Sciatic nerve (tissue), 2 donors: ENCODE measurements around the gene NTM. TPM values are rescaled to one million over a fixed set of nuclear protein-coding genes. Genes with fewer than 3 reads are reported as not detected.

Experiments
- ATAC-seq: fragments of 200-7000 bp; cut with Tn5 transposase; one replicate; pipeline ENCODE4 v1.9.1; 2020; ENCODE audit warnings: mild to moderate bottlenecking, moderate library complexity
- DNase-seq: peaks from one replicate; pipeline ENCODE4 v3.0.0-alpha.2; 2020; ENCODE audit warnings: low spot score
- intact Hi-C: fragments of 100-400 bp; cut with DNase I; formaldehyde crosslinking; loops from one replicate; pipeline ENCODE4 v1.14.2; 2022
- total RNA-seq: library from RNA; stranded (reverse); fragmentation: NEBNext Ultra II Directional; extraction: Animal tissue kit (Norgen Biotek cat#: 25700); gene quantifications from one replicate; pipeline ENCODE4 v1.2.1, GENCODE V29; 2021
- donor health status: DM: no; HTN: no; CAD: no.
- donor health status: DM: no; HTN: no; CAD: no.

NTM gene
- total RNA-seq, 1 donor from 2014 or later = 19.5 TPM

DNA sequence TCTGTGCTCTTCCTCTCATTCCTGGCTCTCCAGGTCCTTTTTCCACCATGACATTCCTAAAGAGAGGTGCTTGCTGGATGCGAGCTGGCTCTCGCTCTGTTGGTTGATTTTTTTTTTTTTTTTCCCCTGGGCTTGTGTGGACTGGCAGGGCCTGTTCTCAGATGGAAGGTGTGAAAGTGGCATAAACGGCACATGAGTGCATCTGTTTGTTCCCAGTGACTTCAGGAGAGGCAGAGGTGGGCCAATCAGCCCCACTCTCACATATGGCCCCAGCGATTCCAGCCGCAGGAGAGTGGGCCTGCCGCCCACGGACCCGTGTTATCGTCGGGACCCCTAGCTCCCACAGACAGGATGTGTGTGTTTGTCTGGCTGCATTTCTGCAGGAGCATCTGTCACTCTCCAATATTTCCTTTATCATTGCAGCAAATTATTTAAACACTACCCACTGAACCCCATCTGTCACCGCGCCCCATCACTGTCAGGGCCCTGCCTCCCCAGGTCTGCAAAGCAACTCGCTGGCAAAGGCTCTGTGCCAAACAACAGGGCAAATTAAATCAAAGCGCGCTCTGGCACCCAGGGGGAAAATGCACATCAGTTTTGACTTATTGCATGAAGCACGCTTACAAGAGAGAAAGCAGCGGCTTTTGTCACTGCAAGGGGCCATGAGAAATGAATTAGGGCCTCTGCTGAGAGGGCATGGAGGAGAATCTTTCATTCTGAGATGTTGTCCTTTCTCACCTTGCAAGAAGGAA, 886.3 kb downstream of the NTM start:
- DNase-seq (no peak), ATAC-seq (no peak)
- intact Hi-C loops = no loop called here

DNA sequence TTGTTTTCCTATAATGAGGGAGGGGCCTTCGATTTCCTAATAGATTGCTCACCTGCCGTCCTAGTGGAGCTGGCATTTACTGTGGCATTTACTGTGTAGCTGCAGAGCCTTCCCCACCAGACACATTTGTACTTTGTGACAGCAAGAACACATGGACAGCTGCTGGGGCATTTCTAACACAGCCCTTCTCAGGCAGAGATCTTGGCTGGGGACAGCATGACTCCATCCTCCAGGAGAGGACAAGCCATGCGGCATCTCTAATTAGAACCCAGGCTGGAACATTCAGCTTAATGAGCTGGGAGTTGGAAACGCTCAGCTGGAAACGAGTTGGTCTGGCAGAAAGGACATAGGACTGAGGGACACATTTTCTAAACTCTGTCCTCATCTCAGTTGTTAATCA, 887.5 kb downstream of the NTM start:
- ATAC-seq (no peak), DNase-seq (no peak)
- intact Hi-C loops = no loop called here

DNA sequence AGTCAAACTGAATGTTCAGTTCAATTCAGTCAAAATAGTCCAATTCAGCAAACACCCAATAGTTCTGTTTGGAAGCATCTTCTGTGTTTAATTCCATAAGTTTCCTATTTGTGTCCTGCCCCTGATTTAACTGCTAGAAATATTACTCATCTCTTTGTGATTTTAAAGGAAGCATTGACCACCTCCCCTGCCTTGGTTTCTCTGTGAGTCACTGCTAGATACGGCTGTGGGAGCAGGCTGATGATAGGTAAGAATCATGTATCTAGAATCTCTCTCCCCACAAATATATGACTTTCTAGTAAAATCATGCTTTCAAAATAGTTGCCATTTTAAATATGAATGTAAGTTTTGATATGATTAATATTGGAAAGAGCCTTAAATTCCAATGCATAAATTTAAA, 888.5 kb downstream of the NTM start:
- ATAC-seq = no peak
- no peak for DNase-seq
- intact Hi-C loops = no loop called here

DNA sequence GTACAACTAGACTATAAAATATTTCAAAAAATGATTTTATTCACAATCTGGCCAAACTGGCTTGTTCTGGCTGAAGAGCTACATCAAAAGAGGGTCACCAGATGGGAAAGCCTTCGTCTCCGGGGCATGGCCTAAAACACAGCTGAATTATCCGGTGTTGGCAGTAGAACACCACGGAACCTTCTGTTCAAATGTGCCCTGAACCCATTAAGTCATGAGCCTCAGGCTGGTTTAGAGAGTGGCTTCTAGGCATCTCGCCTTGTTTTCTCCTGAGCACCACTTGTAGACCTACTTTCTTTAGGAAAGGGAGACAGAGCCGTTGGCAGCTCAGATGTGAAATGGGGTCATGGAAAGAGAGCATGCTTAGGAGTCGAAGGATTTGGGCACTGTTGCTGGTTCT, 890.2 kb downstream of the NTM start:
- no peak for ATAC-seq

DNA sequence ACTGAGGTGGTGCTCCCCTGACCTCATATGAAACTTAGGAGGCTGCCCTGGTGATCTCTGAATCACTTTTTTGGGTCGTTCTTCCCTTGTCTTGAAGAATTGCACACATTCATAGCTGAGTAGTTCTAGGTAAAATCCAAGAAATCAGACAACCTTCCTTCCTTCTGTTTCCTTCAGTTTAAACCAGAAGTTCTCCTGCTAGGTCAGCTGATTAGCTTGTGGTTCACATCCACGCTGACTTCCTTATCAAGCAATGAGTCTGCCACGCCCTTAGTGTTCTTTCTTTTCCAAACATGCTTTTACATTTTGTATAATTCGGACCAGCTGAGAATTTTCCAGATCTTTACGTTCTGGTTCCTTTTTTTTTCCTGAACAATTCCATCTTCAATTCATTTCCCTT, 892.8 kb downstream of the NTM start:
- DNase-seq (no peak), ATAC-seq (no peak)
- intact Hi-C loops = no loop called here

More for the DNA sequence above, 890.2 kb downstream of the NTM start:
- DNase-seq = no peak
- intact Hi-C loops = no loop called here

DNA sequence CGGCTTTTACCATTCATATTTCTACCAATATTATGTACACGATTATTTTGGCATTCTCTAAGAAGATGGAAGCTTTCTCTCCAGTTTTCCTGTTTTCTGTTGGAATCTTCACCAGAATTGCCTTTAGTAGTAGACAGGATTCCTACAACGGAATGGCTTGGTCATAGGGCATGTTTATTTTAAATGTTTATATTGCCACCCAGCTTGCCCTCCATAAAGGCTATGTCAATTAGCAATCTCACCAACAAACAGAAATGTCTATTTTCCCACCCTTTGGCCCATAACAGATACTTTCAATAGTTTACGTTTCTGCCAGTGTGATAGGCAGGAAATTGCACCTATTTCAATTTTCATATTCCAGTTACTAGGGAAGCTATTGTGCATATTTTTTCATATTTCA, 893.5 kb downstream of the NTM start:
- ATAC-seq (no peak), DNase-seq (no peak)
- intact Hi-C loops = no loop called here

DNA sequence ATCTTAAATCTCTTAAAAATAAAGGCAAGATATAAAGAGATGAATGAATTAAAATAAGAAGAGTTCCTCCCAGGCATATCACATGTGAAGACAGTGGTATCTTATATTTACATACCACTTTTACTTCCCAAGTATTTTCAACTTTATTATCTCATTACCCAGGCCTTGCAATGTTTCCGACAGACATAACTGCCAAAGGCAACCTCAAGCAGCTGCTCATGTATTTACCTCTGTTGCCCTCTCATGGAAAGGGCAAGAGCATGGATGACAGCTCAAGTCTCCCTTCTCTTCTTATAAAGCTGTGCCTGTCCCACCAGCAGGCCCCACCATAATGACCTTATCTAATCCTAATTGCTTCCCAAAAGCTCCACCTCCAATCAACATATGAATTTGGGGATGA, 894.2 kb downstream of the NTM start:
- DNase-seq (no peak), ATAC-seq (no peak)
- intact Hi-C loops = no loop called here

DNA sequence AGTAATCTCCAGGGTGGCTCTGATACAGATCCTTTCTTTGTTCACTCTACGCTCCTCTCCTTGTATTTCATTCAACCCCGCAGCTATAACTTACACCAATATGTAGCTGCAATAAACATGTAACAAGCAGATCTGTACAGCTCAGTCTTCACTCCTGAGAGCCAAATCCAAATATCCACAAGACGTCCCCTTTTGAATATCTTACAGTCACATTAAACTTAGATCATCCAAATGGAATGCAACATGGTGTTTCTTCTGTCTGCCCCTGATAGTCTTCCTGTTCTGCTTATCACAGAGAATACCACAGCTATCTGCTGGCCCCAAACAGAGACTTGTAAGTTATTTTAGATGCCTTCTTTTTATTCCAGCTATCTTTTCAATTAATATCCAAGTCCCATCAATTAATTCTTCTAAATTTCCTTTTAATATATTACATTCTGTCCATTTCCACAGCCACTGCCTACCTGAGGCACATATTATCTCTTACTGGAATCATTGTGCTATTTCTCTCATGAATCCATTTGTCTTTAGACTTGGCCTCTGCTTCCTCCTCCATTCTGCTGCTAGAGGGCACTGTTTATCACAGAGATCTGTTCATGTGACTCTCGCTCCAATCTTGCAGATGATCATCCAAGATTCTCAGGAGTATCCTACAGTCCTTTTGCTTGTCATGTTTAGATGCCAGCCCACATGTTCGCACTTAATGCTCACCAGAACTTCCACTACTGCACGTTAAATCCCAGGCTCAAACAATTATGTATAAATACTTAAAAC, 908.6 kb downstream of the NTM start:
- intact Hi-C loops = no loop called here
- ATAC-seq = no peak
- DNase-seq = no peak

DNA sequence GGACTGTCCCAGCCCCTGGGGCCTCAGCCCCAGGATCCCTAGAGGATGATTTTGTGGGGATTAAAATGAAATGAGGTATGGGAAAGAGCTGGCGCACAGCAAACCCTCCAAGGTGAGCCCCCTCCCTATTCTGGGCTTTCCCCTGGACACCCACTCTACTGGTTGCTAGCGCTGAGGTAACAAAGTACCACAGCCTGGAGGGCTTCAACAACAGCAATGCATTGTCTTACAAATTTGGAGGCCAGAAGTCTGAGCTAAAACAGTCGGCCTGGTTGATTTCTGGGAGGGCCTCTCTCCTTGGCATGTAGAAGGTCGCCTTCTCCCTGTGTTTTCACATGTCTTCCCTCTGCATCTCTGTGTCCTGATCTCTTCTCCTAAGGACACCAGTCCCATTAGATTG, 913.6 kb downstream of the NTM start:
- ATAC-seq (no peak), DNase-seq (no peak)
- intact Hi-C loops = no loop called here

DNA sequence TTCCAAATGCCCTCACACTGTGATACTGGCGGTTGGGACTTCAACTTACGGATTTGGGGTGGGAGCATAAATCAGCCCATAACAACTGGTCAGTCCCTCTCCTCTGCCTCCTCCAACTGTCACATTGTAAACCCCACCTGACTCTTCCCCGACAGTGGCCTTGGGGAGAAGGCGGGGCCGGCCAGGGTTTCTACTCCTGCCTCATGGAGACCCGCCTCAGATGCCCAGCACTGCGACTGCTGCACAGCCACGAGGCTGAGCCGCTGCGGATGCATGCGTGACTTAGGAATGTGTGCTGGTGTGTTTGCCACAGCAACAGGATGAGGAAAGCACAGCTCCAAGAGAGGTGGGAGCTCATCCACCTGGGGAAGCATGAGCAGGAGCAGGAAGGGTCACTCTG, 914.2 kb downstream of the NTM start:
- no peak for DNase-seq
- intact Hi-C loops = no loop called here
- no peak for ATAC-seq

DNA sequence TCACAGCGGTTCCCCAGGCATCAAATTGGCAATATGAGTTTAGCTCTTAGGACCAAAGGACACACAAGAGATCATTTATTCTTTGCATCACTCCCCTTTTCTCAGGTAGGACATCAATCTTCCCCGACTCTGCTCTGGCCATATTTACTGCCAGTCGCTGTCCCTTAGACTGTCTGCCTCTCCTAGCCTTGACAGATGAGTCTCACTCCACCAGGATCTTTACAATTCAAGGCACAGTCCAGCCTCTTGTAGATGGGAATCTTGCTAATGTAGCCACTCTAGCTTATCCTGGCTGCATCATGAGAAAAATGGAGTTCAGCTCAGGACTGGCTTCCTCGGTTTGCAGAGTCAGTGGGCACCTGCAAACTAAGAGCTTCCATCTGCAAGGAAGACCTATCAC, 915.2 kb downstream of the NTM start:
- intact Hi-C loops = no loop called here
- no peak for DNase-seq
- no peak for ATAC-seq

DNA sequence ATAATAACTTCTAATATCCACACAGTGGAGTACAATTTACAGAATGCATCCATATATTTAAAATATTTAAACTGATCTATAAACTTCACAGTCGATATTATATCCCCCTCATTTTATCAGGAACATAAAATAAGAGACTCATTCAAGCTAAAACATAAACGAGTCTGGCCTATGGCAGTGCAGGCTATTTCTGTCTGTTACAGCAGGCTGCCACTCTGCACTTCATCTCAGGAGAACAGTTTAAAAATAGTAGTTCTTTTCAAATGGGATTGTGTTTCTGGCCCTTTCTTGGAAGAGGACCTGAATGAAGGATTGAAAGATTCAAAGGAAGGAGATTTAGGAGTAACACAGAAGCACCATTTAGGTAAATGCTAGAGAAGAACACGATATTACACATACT, 915.7 kb downstream of the NTM start:
- no peak for DNase-seq
- intact Hi-C loops = no loop called here
- ATAC-seq = no peak

DNA sequence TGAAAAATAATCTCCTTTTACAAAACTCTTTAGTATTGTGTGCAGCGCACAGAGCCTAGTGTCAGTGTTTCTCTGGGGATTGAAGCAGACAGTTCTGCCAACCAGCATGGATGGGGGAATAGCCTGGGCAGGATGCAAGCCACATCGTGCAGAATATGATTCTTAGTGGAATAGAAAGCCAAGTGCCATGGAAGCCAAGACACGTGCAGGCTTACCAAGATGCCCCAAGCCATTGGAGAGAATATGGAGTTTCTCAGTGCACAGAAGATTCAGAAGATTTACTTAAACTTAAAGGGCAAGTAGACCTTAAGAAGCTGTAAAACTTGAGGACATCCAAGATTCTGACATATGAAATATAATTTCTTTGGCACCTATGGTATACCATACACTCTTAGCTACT, 917.6 kb downstream of the NTM start:
- ATAC-seq (no peak), DNase-seq (no peak)
- intact Hi-C loops = no loop called here

DNA sequence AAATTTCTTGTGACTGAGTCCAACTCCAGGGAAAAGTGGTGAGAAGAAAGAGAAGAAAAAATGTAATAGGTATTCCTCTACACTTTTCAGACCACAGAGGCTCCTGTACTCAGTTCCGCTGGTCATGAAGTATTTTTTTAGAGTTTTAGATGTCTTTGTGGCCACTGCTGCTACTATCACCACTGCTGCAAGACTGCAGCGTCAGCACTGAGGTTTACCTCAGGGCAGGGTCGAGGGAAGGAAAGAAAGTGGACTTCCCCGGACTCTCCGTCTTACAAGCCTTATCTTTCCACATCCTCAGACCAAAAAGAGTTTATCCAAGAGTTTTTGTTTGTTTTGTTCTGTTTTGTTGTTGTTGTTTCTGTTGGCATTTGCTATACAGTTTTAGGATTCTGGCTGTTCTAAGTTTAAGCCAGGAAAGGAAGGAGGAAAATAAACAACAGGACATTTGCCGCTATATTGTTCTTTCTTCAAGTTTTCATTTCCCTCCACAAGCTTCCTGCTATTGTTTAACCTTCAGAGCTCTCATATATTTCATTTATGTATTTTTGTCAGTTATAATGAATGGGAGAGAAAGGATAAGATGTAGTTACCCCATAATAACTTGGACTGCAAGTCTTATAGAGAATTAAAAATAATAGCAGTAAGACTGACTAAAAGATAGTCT, 919.3 kb downstream of the NTM start:
- no peak for ATAC-seq
- no peak for DNase-seq
- intact Hi-C loops = no loop called here

DNA sequence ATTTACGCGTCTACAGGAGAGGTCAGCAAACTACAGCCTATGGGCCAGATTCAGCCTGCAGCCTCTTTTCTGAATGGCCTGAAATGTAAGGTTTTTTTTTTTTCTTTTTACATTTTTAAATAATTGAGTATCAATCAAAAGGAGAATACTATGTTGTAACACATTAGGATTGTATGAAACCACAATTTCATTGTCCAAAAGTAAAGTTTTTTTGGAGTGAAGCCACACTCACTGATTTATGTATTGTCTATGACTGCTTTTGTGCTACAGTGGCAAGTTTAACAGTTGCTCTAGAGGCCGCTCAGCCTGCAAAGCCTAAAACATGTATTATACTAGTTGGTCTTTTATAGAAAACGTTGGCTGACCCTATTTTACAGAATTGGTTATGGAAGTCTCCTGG, 923.2 kb downstream of the NTM start:
- no peak for DNase-seq
- no peak for ATAC-seq
- intact Hi-C loops = no loop called here

DNA sequence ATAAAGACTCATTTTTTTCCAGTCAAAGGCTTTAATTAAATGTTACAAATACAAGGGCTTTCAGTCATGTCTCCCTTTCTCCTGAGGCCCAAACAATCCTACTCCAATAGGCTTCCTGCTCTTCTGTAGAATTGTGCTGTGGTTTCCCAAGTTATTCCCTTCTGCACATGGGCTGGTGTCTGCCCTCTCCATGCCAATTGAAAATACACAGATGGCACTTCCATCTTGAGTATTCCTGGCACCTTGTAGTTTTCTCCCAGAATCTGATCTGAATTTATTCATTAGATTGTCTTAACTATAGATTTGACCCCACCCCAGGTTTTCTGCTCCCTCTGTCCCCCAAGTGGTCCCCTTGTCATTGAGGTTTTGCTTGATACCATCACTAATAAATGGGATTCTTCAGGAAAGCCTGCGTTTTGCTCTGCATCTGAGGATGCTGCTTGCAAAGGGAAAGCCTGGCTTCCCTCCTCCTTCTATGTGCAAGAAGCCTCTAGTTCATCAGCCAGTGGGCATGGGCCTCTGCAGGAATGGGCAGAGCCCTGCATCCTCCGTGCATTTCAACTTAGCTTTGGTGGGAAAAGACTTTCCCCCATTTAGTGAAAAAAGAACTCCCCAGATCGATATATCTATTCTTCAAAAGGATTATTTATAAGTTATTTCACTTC, 926.7 kb downstream of the NTM start:
- ATAC-seq (no peak), DNase-seq (no peak)
- intact Hi-C loops = no loop called here

DNA sequence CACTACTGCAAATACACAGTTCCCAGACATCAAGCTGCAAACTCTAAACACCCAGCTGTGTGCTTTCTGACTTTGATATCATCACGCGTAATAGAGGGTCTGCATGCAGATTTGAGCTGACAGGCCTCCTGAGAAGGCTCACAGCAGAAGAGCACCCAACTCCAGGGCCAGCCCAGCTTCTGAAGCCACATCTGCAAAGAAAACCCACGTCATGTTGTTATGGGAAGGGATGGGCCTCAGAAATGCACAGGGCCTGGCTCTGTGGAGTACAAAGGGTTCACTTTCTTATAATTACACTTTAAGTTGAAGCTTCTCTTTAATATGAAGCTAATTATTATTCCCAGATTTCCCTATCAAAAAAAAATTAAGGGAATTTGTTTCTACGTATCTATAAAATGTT, 927.9 kb downstream of the NTM start:
- DNase-seq = no peak
- intact Hi-C loops = no loop called here
- no peak for ATAC-seq

DNA sequence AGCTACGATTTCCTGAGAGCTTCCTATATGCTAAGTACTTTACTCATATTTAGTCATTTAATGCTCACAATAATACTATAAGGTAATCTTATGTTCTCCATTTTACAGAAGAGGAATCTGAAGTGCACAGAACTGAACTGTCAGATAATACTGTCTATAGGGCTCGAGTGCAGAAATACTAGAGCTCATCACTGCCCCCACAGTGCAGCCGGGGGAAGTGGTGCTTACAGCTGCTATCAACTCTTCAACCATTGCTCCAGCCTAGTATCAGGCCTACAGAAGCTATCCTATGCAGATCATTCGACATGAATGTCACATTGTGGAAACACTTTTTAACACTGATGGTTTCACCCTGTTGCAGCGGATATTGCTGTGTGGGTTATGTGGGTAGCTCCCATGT, 929.9 kb downstream of the NTM start:
- intact Hi-C loops = no loop called here
- DNase-seq (no peak), ATAC-seq (no peak)

DNA sequence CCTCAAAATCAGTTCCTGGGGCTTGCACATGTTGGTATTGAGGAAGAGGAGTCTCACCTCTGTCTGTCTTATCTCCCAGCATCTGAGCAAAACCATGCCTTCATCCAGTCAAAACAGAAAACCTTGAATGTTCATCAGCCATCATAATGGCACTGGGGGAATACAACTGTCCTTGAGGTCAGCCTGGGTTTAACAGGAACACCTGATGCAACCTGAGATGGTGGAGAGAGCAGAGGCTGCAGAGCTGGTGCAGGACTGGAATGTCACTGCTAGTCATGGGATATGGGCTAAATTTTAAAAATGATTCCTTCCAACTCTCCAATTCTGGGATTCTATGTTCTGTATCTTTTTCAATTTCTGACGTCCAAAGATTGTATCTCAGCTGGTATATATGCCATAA, 931.0 kb downstream of the NTM start:
- intact Hi-C loops = no loop called here
- no peak for ATAC-seq
- DNase-seq = no peak

DNA sequence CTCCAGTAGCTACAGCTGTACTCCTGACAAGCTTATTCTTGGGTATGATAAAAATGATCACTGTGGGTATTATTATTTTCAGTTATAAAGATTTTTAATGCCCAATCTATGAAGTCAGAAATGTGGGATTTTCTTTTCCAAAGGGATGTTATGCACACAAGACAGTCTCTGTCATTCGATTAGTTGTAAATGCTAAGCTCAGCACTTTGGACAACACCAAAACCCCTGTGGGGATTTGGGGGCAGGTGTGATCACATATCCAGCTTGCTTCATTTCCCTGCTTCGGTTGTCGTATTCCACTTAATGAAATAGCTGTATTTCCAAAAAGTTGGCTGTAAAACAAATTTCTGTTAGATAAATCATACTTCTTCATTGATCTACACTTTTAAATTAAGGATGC, 931.5 kb downstream of the NTM start:
- no peak for ATAC-seq
- no peak for DNase-seq
- intact Hi-C loops = no loop called here
